Measurements from ENCODE around the gene LLGL2. TPM values are rescaled to one million over a fixed set of nuclear protein-coding genes. Genes with fewer than 3 reads are reported as not detected.
A peak's percentile ranks its signal among the peaks of the same experiment; 100 is the strongest.

The LLGL2 gene
- total and polyA plus RNA-seq, 10 of the 15 experiments (the other 5 are each of a cell fraction or from before 2014, with no cell fraction given): 0.21 to 9.9 (median 4.5) TPM

DNA sequence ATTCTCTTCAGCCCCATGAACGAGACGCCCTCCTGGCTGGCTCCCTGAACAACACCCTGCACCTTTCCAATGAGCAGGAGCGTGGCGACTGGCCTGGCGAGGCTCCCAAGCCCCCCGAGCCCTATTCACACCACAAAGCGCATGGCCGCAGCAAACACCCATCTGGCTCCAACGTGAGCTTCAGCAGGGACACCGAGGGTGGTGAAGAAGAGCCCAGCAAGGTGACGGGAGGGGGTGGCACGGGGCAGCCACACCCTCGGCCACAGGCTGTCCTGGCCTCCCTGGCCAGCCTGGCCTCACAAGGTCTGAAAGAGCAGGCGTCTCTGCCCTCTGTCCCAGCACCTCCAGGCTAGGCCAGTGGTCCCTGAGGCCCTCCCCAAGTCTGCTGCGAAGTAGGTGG is 33.8 kb upstream of the LLGL2 start:
- peaks cover 7 to 15% of the 10 kb centered on the region in 2 experiments; a peak in 3 of 4 replicates for H3K36me3 ChIP-seq (ENCODE audit: control insufficient read depth in 2 of 2, insufficient read depth in 2 of 2, low read length in 1 of 2)
- ChIA-PET RAD21 (ENCODE audit: unreplicated experiment) (no interaction called here), POLR2A (no interaction called here), SMC1A (ENCODE audit: uncharacterized antibody, unreplicated experiment) (no interaction called here), CTCF (no interaction called here)
- no peaks in the 10 kb centered on the region for H3K9me3 ChIP-seq (replicated peaks; ENCODE audit: control insufficient read depth, insufficient read depth, low read length)
- H3K4me2 ChIP-seq (ENCODE audit: control insufficient read depth, insufficient read depth): no peak overlapping the region
- H4K20me1 ChIP-seq (ENCODE audit: control insufficient read depth, insufficient read depth): no peaks in the 10 kb centered on the region
- DNase-seq (ENCODE audit: low read depth, low spot score) (no peak), ATAC-seq (no peak), FAIRE-seq (no peak)
- H3K27ac ChIP-seq (ENCODE audit: control insufficient read depth, insufficient read depth): no peak overlapping the region
- no peaks in the 10 kb centered on the region for H3K27me3 ChIP-seq (replicated peaks in 1 of 2; ENCODE audit: control insufficient read depth in 2 of 2, insufficient read depth in 2 of 2, low read length in 1 of 2)
- BruUV-seq (replicated peaks): no TSS peak
- TF ChIP-seq ASH2L (IDR thresholded peaks at IDR 0.05; ENCODE audit: borderline replicate concordance, low read depth): no peak
- H3K79me2 ChIP-seq (ENCODE audit: control insufficient read depth, insufficient read depth, low read length): no peaks in the 10 kb centered on the region
- no peak overlapping the region for H2AFZ ChIP-seq (ENCODE audit: control insufficient read depth, low read depth, low read length)
- in situ Hi-C loops (cut with MboI): no loop called here
- WGBS (ENCODE audit: insufficient coverage, insufficient replicate concordance, low lambda C conversion rate, missing lambda C conversion rate): 80% methylated on average over 15 of the region's 15 CpGs
- no peak overlapping the region for H3K4me3 ChIP-seq
- peaks cover 13% of the 10 kb centered on the region for H3K4me1 ChIP-seq (ENCODE audit: control insufficient read depth, insufficient read depth, low read length)
- intact Hi-C loops (cut with micrococcal nuclease; ENCODE audit: unreplicated experiment): no loop called here
- no peak overlapping the region for H3K9ac ChIP-seq (ENCODE audit: control insufficient read depth, insufficient read depth, low read length)

DNA sequence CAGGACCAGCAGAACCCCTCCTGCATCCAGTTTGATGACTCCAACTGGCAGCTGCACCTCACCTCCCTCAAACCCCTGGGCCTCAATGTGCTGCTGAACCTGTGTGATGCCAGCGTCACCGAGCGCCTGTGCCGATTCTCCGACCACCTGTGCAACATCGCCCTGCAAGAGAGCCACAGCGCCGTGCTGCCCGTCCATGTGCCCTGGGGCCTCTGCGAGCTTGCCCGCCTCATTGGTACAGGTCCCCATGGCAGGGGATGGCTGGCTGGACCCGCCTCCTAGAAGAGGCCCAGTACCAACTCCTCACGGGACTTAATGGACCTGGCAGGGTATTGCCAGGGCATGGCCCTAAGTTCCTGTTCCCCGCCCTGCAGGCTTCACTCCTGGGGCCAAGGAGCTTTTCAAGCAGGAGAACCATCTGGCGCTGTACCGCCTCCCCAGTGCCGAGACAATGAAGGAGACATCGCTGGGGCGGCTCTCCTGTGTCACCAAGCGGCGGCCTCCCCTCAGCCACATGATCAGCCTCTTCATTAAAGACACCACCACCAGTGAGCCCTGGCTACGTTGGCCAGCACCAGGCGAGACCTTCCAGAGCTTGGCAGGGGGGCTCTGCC is 32.8 kb upstream of the LLGL2 start:
- Histone ChIP-seq H3K27ac (ENCODE audit: control insufficient read depth, insufficient read depth) (no peak overlapping the region), H3K4me1 (ENCODE audit: control insufficient read depth, insufficient read depth, low read length) (peaks cover 6% of the 10 kb centered on the region), H2AFZ (ENCODE audit: control insufficient read depth, low read depth, low read length) (no peak overlapping the region), H3K9ac (ENCODE audit: control insufficient read depth, insufficient read depth, low read length) (no peak overlapping the region), H3K9me3 (replicated peaks; ENCODE audit: control insufficient read depth, insufficient read depth, low read length) (no peaks in the 10 kb centered on the region), H3K27me3 (replicated peaks in 1 of 2; ENCODE audit: control insufficient read depth in 2 of 2, insufficient read depth in 2 of 2, low read length in 1 of 2) (no peaks in the 10 kb centered on the region), H4K20me1 (ENCODE audit: control insufficient read depth, insufficient read depth) (no peaks in the 10 kb centered on the region), H3K36me3 (ENCODE audit: control insufficient read depth in 2 of 2, insufficient read depth in 2 of 2, low read length in 1 of 2) (peaks cover 7 to 15% of the 10 kb centered on the region in 2 experiments; a peak in 3 of 4 replicates), H3K4me2 (ENCODE audit: control insufficient read depth, insufficient read depth) (no peak overlapping the region), H3K79me2 (ENCODE audit: control insufficient read depth, insufficient read depth, low read length) (no peaks in the 10 kb centered on the region), H3K4me3 (no peak overlapping the region)
- SMC1A ChIA-PET (ENCODE audit: uncharacterized antibody, unreplicated experiment): no interaction called here
- RAD21 ChIA-PET (ENCODE audit: unreplicated experiment): interaction anchor here (0.5 kb wide), 1 partner anchor 65 kb away, joined by 5 read pairs; no protein-coding TSS in a partner anchor
- intact Hi-C loops (cut with micrococcal nuclease; ENCODE audit: unreplicated experiment) (no loop called here), in situ Hi-C loops (cut with MboI) (no loop called here)
- POLR2A ChIA-PET: no interaction called here
- no peak for ATAC-seq
- DNase-seq (ENCODE audit: low read depth, low spot score): no peak
- TF ChIP-seq, protein P1, sequence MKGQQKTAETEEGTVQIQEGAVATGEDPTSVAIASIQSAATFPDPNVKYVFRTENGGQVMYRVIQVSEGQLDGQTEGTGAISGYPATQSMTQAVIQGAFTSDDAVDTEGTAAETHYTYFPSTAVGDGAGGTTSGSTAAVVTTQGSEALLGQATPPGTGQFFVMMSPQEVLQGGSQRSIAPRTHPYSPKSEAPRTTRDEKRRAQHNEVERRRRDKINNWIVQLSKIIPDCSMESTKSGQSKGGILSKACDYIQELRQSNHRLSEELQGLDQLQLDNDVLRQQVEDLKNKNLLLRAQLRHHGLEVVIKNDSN (IDR thresholded peaks at IDR 0.05; ENCODE audit: borderline replicate concordance, extremely low read length, insufficient read depth, low read depth, low read length): no peak
- no peak for TF ChIP-seq RAD51 (IDR thresholded peaks at IDR 0.05)
- no peak for TF ChIP-seq EZH2 (IDR thresholded peaks at IDR 0.05; ENCODE audit: borderline replicate concordance, control insufficient read depth, low read depth, low read length)
- TF ChIP-seq HDAC2 (IDR thresholded peaks at IDR 0.05): no peak
- no peak for TF ChIP-seq ZNF274 (IDR thresholded peaks at IDR 0.05; ENCODE audit: insufficient read depth, insufficient read length)
- TF ChIP-seq ETV6 (conservative IDR thresholded peaks at IDR 0.05 in 1 of 2, IDR thresholded peaks at IDR 0.05 in 1 of 2; ENCODE audit: borderline replicate concordance in 1 of 2, low read depth in 1 of 2): no peak
- no peak for FAIRE-seq
- TSS peak; percentile 41 for BruUV-seq (replicated peaks)
- 87% methylated on average over 23 of the region's 23 CpGs for WGBS (ENCODE audit: insufficient coverage, insufficient replicate concordance, low lambda C conversion rate, missing lambda C conversion rate)
- CTCF ChIA-PET: no interaction called here
